Subcutaneous adipose tissue (tissue), 4 donors: Measurements from ENCODE around the gene DOCK4. TPM values are rescaled to one million over a fixed set of nuclear protein-coding genes. Genes with fewer than 3 reads are reported as not detected.

Experiments
- total RNA-seq, 4 donors: library from RNA; depleted of rRNA; stranded (reverse); fragments of >200 nt; gene quantifications; one replicate each; pipeline ENCODE4 v1.1.0, GENCODE V29; 2016
- TF ChIP-seq, protein P1 (sequence below): fragments of 450-650 bp; IDR thresholded peaks from one replicate; pipeline ENCODE4 v1.5.1; 2016; ENCODE audit warnings: low read depth, mild to moderate bottlenecking, control low read depth, antibody characterized with exemption, moderate library complexity

Gene DOCK4
- total RNA-seq, 4 donors from 2014 or later, result 44.3 to 59.3 (median 52.5) TPM

DNA sequence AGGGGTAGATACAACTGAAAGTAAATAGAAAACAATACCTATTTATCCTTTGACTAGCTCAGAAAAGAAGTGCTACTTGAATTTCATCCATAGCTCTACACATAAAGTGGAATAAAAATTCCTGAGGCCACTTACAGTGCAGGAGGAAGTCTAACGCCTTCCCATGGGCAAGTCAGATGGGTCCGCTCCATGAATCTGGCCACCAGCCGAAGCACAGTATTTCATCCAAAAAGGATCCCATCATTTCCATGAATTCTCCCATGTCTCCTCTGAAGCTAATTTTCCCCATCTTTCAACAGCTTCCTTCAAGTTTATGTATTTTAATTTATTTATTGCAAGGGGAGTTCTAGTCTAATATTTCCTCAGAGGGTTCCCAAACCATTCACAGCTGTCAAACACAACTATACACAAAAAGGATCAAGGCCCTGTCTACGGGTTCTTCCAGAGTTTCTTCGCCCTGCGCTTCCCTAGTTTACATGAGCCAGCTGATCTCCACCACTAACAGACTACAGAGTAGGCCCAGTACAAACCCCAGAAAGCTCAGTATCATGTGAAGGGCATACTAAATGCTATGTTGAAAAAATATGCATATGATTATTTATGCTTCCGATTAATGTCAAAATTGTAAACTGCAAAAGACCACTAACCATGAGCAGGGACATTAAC, 184.7 kb downstream of the DOCK4 start:
- TF ChIP-seq, protein P1, sequence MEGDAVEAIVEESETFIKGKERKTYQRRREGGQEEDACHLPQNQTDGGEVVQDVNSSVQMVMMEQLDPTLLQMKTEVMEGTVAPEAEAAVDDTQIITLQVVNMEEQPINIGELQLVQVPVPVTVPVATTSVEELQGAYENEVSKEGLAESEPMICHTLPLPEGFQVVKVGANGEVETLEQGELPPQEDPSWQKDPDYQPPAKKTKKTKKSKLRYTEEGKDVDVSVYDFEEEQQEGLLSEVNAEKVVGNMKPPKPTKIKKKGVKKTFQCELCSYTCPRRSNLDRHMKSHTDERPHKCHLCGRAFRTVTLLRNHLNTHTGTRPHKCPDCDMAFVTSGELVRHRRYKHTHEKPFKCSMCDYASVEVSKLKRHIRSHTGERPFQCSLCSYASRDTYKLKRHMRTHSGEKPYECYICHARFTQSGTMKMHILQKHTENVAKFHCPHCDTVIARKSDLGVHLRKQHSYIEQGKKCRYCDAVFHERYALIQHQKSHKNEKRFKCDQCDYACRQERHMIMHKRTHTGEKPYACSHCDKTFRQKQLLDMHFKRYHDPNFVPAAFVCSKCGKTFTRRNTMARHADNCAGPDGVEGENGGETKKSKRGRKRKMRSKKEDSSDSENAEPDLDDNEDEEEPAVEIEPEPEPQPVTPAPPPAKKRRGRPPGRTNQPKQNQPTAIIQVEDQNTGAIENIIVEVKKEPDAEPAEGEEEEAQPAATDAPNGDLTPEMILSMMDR, result no peak

GRCh38 chr7:112020800-112021199, 185.4 kb downstream of the DOCK4 start:
- TF ChIP-seq, protein P1, result no peak

DNA sequence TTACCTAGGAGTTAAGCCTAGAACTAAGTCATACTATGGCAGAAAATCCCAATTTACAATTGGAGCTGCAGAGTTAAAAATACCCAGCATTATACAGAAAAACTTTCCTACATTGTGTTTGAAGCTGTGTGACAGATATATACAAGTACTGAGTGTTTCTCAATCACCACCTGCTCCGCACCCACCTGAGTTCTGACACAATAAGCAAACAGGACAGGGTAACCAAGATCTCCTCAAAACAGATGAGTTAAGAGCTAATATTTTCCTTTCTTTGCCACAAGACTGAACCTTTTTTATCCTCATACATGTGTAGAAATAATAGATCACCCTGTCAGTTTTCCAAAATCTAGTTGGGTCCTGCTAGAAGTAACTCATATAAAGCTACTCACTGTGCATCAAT, 186.3 kb downstream of the DOCK4 start:
- TF ChIP-seq, protein P1, result no peak

GRCh38 chr7:112018305-112019030, 187.7 kb downstream of the DOCK4 start:
- TF ChIP-seq, protein P1, result no peak

DNA sequence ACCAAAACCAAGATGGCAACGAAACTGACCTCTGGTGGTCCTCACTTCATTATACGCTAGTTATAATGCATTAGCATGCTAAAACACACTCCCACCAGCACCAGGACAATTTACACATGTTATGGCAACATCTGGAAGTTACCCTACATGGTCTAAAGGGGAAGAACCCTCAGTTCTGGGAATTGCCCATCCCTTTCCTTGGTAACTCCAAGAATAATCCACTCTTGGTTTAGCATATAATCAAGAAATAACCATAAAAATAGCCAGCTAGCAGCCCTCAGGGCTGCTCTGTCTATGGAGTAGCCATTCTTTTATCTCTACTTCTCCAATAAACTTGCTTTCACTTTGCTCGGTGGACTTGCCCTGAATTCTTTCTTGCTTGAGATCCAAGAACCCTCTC, 191.1 kb downstream of the DOCK4 start:
- TF ChIP-seq, protein P1, result no peak

GRCh38 chr7:112014347-112014746, 191.9 kb downstream of the DOCK4 start:
- TF ChIP-seq, protein P1, result no peak

GRCh38 chr7:112013274-112013673, 192.9 kb downstream of the DOCK4 start:
- TF ChIP-seq, protein P1, result no peak
